Measurements from ENCODE around the gene RAVER1. TPM values are rescaled to one million over a fixed set of nuclear protein-coding genes. Genes with fewer than 3 reads are reported as not detected.

RAVER1 gene
- total RNA-seq, 2 experiments from 2014 or later, result 83.7 to 90.8 TPM

- ChIA-PET CTCF (interaction anchor here (0.7 kb wide), 1 partner anchor 126 kb away, joined by 5 read pairs; no protein-coding TSS in a partner anchor), POLR2A (no interaction called here)
- peak overlapping the region; percentile 52 for H3K4me3 Mint-ChIP-seq
- peaks cover 49% of the 10 kb centered on the region for H3K27me3 Mint-ChIP-seq
- H3K36me3 Mint-ChIP-seq (ENCODE audit: low read depth), result no peaks in the 10 kb centered on the region
- no peak overlapping the region for H3K27ac Mint-ChIP-seq
- DNase-seq (peak; percentile 72), ATAC-seq (peak; percentile 21)
- H3K4me1 Mint-ChIP-seq, result peaks cover 35% of the 10 kb centered on the region
- H3K9me3 Mint-ChIP-seq (ENCODE audit: low read depth), result no peaks in the 10 kb centered on the region
- intact Hi-C loops (cut with DNase I, micrococcal nuclease), result loop anchor here in 1 of 2 experiments (10.0 kb wide), 1 partner anchor 219 kb away; the partner anchor contains the start of gene S1PR5
Measured at GRCh38 chr19:10295305-10295846, 38.0 kb downstream of the RAVER1 start.

GRCh38 chr19:10294368-10294697, 39.0 kb downstream of the RAVER1 start:
- intact Hi-C loops (cut with DNase I, micrococcal nuclease), result loop anchor here (5.0 to 10.0 kb wide), 2 partner anchors 220 to 223 kb away; partner anchors contain the start of gene S1PR5 (in 2 of the 2)
- peaks cover 42% of the 10 kb centered on the region for H3K4me1 Mint-ChIP-seq
- POLR2A ChIA-PET, result no interaction called here
- no peak overlapping the region for H3K27ac Mint-ChIP-seq
- H3K36me3 Mint-ChIP-seq (ENCODE audit: low read depth), result no peaks in the 10 kb centered on the region
- CTCF ChIA-PET, result interaction anchor here (0.7 kb wide), 1 partner anchor 57 kb away, joined by 3 read pairs; no protein-coding TSS in a partner anchor
- peak; percentile 42 for DNase-seq
- no peak overlapping the region for H3K4me3 Mint-ChIP-seq
- no peak for ATAC-seq
- H3K27me3 Mint-ChIP-seq, result peaks cover 54% of the 10 kb centered on the region
- H3K9me3 Mint-ChIP-seq (ENCODE audit: low read depth), result no peaks in the 10 kb centered on the region

- intact Hi-C loops (cut with DNase I, micrococcal nuclease), result loop anchor here (5.0 to 10.0 kb wide), 2 partner anchors 221 to 223 kb away; partner anchors contain the start of gene S1PR5 (in 2 of the 2)
- POLR2A ChIA-PET, result interaction anchor here (0.7 kb wide), 1 partner anchor 549 kb away, joined by 7 read pairs; no protein-coding TSS in a partner anchor
Measured at GRCh38 chr19:10293637-10294367, 39.5 kb downstream of the RAVER1 start.

GRCh38 chr19:10292789-10293636, 40.3 kb downstream of the RAVER1 start:
- DNase-seq (peak; percentile 33), ATAC-seq (no peak)
- peaks cover 63% of the 10 kb centered on the region for H3K27me3 Mint-ChIP-seq
- no peaks in the 10 kb centered on the region for H3K9me3 Mint-ChIP-seq (ENCODE audit: low read depth)
- H3K4me3 Mint-ChIP-seq, result peak overlapping the region; percentile 66
- H3K4me1 Mint-ChIP-seq, result peaks cover 53% of the 10 kb centered on the region
- H3K27ac Mint-ChIP-seq, result no peak overlapping the region
- ChIA-PET CTCF (interaction anchor here (0.6 to 2.1 kb wide), 3 partner anchors 11 to 96 kb away, joined by 3 to 7 read pairs (median 3); no protein-coding TSS in a partner anchor), POLR2A (interaction anchor here (0.7 kb wide), 2 partner anchors 87 to 549 kb away, joined by 7 to 8 read pairs; partner anchors contain the start of gene TYK2)
- intact Hi-C loops (cut with DNase I, micrococcal nuclease), result loop anchor here (1.0 to 10.0 kb wide), 3 partner anchors 40 to 224 kb away; partner anchors contain the start of genes S1PR5 (in 2 of the 2) and RAVER1 (in 1 of the 2)
- no peaks in the 10 kb centered on the region for H3K36me3 Mint-ChIP-seq (ENCODE audit: low read depth)

More at GRCh38 chr19:10293637-10294367, 39.5 kb downstream of the RAVER1 start:
- Mint-ChIP-seq H3K27me3 (peaks cover 58% of the 10 kb centered on the region), H3K4me3 (no peak overlapping the region), H3K27ac (no peak overlapping the region), H3K9me3 (ENCODE audit: low read depth) (no peaks in the 10 kb centered on the region), H3K4me1 (peaks cover 48% of the 10 kb centered on the region), H3K36me3 (ENCODE audit: low read depth) (no peaks in the 10 kb centered on the region)
- CTCF ChIA-PET, result interaction anchor here (0.7 to 1.0 kb wide), 2 partner anchors 12 to 57 kb away, joined by 3 read pairs; no protein-coding TSS in a partner anchor
- DNase-seq (no peak), ATAC-seq (no peak)

- Mint-ChIP-seq H3K9me3 (ENCODE audit: low read depth) (no peaks in the 10 kb centered on the region), H3K4me3 (peak overlapping the region; percentile 66), H3K27me3 (peaks cover 70% of the 10 kb centered on the region), H3K36me3 (ENCODE audit: low read depth) (no peaks in the 10 kb centered on the region), H3K27ac (no peak overlapping the region), H3K4me1 (peaks cover 59% of the 10 kb centered on the region)
- intact Hi-C loops (cut with DNase I, micrococcal nuclease), result loop anchor here (1.0 to 10.0 kb wide), 3 partner anchors 41 to 225 kb away; partner anchors contain the start of genes S1PR5 (in 2 of the 2) and RAVER1 (in 1 of the 2)
- CTCF ChIA-PET, result interaction anchor here (0.6 to 2.1 kb wide), 7 partner anchors 14 to 129 kb away, joined by 3 to 13 read pairs (median 4); partner anchors contain the start of gene ICAM1
- DNase-seq (peak; percentile 92), ATAC-seq (peak; percentile 63)
- POLR2A ChIA-PET, result interaction anchor here (0.7 to 1.2 kb wide), 2 partner anchors 32 to 88 kb away, joined by 3 to 8 read pairs; partner anchors contain the start of gene TYK2
Measured at GRCh38 chr19:10292206-10292788, 41.0 kb downstream of the RAVER1 start.

GRCh38 chr19:10291554-10292205, 41.6 kb downstream of the RAVER1 start:
- intact Hi-C loops (cut with DNase I, micrococcal nuclease), result loop anchor here (1.0 to 10.0 kb wide), 4 partner anchors 42 to 226 kb away; partner anchors contain the start of genes S1PR5 (in 2 of the 2) and RAVER1 (in 1 of the 2)
- ATAC-seq, result peak; percentile 1
- ChIA-PET POLR2A (interaction anchor here (0.5 to 1.2 kb wide), 3 partner anchors 31 to 89 kb away, joined by 3 to 8 read pairs (median 7); partner anchors contain the start of gene TYK2), CTCF (interaction anchor here (0.8 to 2.1 kb wide), 9 partner anchors 22 to 132 kb away, joined by 3 to 13 read pairs (median 3); partner anchors contain the start of genes CDC37 and ICAM1)
- no peak overlapping the region for H3K27ac Mint-ChIP-seq
- no peak for DNase-seq
- peaks cover 73% of the 10 kb centered on the region for H3K27me3 Mint-ChIP-seq
- H3K4me3 Mint-ChIP-seq, result peak overlapping the region; percentile 66
- peaks cover under 1% of the 10 kb centered on the region for H3K36me3 Mint-ChIP-seq (ENCODE audit: low read depth)
- H3K4me1 Mint-ChIP-seq, result peaks cover 65% of the 10 kb centered on the region
- no peaks in the 10 kb centered on the region for H3K9me3 Mint-ChIP-seq (ENCODE audit: low read depth)

GRCh38 chr19:10290876-10291553, 42.3 kb downstream of the RAVER1 start:
- no peak overlapping the region for H3K27ac Mint-ChIP-seq
- peak overlapping the region; percentile 66 for H3K4me3 Mint-ChIP-seq
- intact Hi-C loops (cut with DNase I, micrococcal nuclease), result loop anchor here (1.0 to 10.0 kb wide), 3 partner anchors 61 to 226 kb away; partner anchors contain the start of gene S1PR5 (in 2 of the 2)
- H3K4me1 Mint-ChIP-seq, result peaks cover 72% of the 10 kb centered on the region
- CTCF ChIA-PET, result interaction anchor here (0.6 to 2.1 kb wide), 10 partner anchors 22 to 275 kb away, joined by 3 to 13 read pairs (median 3); partner anchors contain the start of genes CDC37, ICAM1 and KRI1
- H3K36me3 Mint-ChIP-seq (ENCODE audit: low read depth), result peaks cover 4% of the 10 kb centered on the region
- peak; percentile 70 for DNase-seq
- POLR2A ChIA-PET, result interaction anchor here (0.5 to 1.2 kb wide), 2 partner anchors 31 to 85 kb away, joined by 3 to 7 read pairs; no protein-coding TSS in a partner anchor
- ATAC-seq, result no peak
- no peaks in the 10 kb centered on the region for H3K9me3 Mint-ChIP-seq (ENCODE audit: low read depth)
- H3K27me3 Mint-ChIP-seq, result peaks cover 73% of the 10 kb centered on the region

- DNase-seq (peak; percentile 32), ATAC-seq (no peak)
- Mint-ChIP-seq H3K4me1 (peaks cover 69% of the 10 kb centered on the region), H3K4me3 (peak overlapping the region; percentile 66), H3K27me3 (peaks cover 67% of the 10 kb centered on the region), H3K36me3 (ENCODE audit: low read depth) (peaks cover 10% of the 10 kb centered on the region), H3K9me3 (ENCODE audit: low read depth) (no peaks in the 10 kb centered on the region), H3K27ac (no peak overlapping the region)
- CTCF ChIA-PET, result interaction anchor here (0.6 to 2.1 kb wide), 7 partner anchors 21 to 275 kb away, joined by 3 to 13 read pairs (median 5); partner anchors contain the start of genes ICAM1 and KRI1
- intact Hi-C loops (cut with DNase I, micrococcal nuclease), result loop anchor here (5.0 to 10.0 kb wide), 2 partner anchors 224 to 227 kb away; partner anchors contain the start of gene S1PR5 (in 2 of the 2)
- POLR2A ChIA-PET, result interaction anchor here (1.7 to 2.3 kb wide), 2 partner anchors 19 to 30 kb away, joined by 6 to 12 read pairs; partner anchors contain the start of gene ICAM1
Measured at GRCh38 chr19:10290357-10290875, 42.9 kb downstream of the RAVER1 start.

Measured in activated CD4-positive, alpha-beta T cell treated with anti-CD3 and anti-CD28 coated beads for 36 hours (primary cell).